ENCODE results near the gene SLC44A5.
"Not testable (repeated sequence)": the region's sequence is repeated elsewhere in the genome, so short reads cannot be mapped to it uniquely, and the experiment has no call there.

The SLC44A5 gene

GRCh38 chr1:75361260-75361659 lies 249.7 kb downstream of the SLC44A5 start:
- no peak overlapping the region for H4K91ac ChIP-seq (ENCODE audit: low read depth, low read length, poor library complexity)
- H3K36me3 ChIP-seq (replicated peaks in 1 of 2; ENCODE audit: control insufficient read depth in 2 of 2, insufficient read depth in 2 of 2, low read length in 2 of 2): no peaks in the 10 kb centered on the region
- H3K4ac ChIP-seq (ENCODE audit: low read length): no peak overlapping the region
- no peaks in the 10 kb centered on the region for H3K27me3 ChIP-seq (ENCODE audit: control insufficient read depth in 3 of 3, insufficient read depth in 3 of 3, low read depth in 1 of 3, low read length in 3 of 3)
- no peak overlapping the region for H2BK12ac ChIP-seq (ENCODE audit: low read length)
- H3K4me2 ChIP-seq (ENCODE audit: insufficient read depth, low read length, poor library complexity, severe bottlenecking): no peak overlapping the region
- no peak overlapping the region for H2AFZ ChIP-seq (ENCODE audit: low read length)
- H3K9ac ChIP-seq (ENCODE audit: low read depth, low read length, poor library complexity): no peak overlapping the region
- H3K4me1 ChIP-seq (ENCODE audit: control insufficient read depth in 2 of 2, insufficient read depth in 1 of 2, low read depth in 1 of 2, low read length in 2 of 2): no peaks in the 10 kb centered on the region
- no peak overlapping the region for H3K14ac ChIP-seq (ENCODE audit: low read length)
- H2AK5ac ChIP-seq (ENCODE audit: low read depth, low read length): no peak overlapping the region
- H3K23ac ChIP-seq (ENCODE audit: low read depth, low read length, poor library complexity): no peak overlapping the region
- no CpG with 5 or more reads among the region's 2 CpGs for WGBS, 2 donors (ENCODE audit: extremely low coverage in 2 of 2, insufficient read length in 2 of 2, insufficient replicate concordance in 1 of 2)
- H2BK15ac ChIP-seq (ENCODE audit: low read length): no peak overlapping the region
- peaks cover 0 to 8% of the 10 kb centered on the region in 2 donors for H3K9me3 ChIP-seq (replicated peaks in 1 of 2; ENCODE audit: control insufficient read depth in 2 of 2, insufficient read depth in 1 of 2, low read depth in 1 of 2, low read length in 2 of 2)
- no peaks in the 10 kb centered on the region for H3K79me1 ChIP-seq (ENCODE audit: low read depth, low read length)
- H2BK5ac ChIP-seq (ENCODE audit: low read length): no peak overlapping the region
- no peak overlapping the region for H3K18ac ChIP-seq (ENCODE audit: low read length)
- H2BK120ac ChIP-seq (ENCODE audit: low read depth, low read length): no peak overlapping the region
- no peak for DNase-seq (ENCODE audit: low spot score)
- no peak overlapping the region for H3K27ac ChIP-seq (replicated peaks; ENCODE audit: low read length)
- no peak overlapping the region for H4K8ac ChIP-seq (ENCODE audit: low read depth, low read length)
- H3K4me3 ChIP-seq (ENCODE audit: low read length in 2 of 2): no peak overlapping the region

- H3K18ac ChIP-seq (ENCODE audit: low read length); DNase-seq (ENCODE audit: low spot score); H3K9ac ChIP-seq (ENCODE audit: low read depth, low read length, poor library complexity); H3K27me3 ChIP-seq (ENCODE audit: control insufficient read depth in 3 of 3, insufficient read depth in 3 of 3, low read depth in 1 of 3, low read length in 3 of 3); H3K4me2 ChIP-seq (ENCODE audit: insufficient read depth, low read length, poor library complexity, severe bottlenecking); H3K4me1 ChIP-seq (ENCODE audit: control insufficient read depth in 2 of 2, insufficient read depth in 1 of 2, low read depth in 1 of 2, low read length in 2 of 2); H3K9me3 ChIP-seq (replicated peaks in 1 of 2; ENCODE audit: control insufficient read depth in 2 of 2, insufficient read depth in 1 of 2, low read depth in 1 of 2, low read length in 2 of 2); H3K14ac ChIP-seq (ENCODE audit: low read length); H2BK120ac ChIP-seq (ENCODE audit: low read depth, low read length); H3K4me3 ChIP-seq (ENCODE audit: low read length in 2 of 2); H2AFZ ChIP-seq (ENCODE audit: low read length); H2BK5ac ChIP-seq (ENCODE audit: low read length); H3K36me3 ChIP-seq (replicated peaks in 1 of 2; ENCODE audit: control insufficient read depth in 2 of 2, insufficient read depth in 2 of 2, low read length in 2 of 2); H3K27ac ChIP-seq (replicated peaks; ENCODE audit: low read length); H3K79me1 ChIP-seq (ENCODE audit: low read depth, low read length); H3K4ac ChIP-seq (ENCODE audit: low read length); H4K8ac ChIP-seq (ENCODE audit: low read depth, low read length); H2AK5ac ChIP-seq (ENCODE audit: low read depth, low read length); H3K23ac ChIP-seq (ENCODE audit: low read depth, low read length, poor library complexity); H2BK12ac ChIP-seq (ENCODE audit: low read length); H2BK15ac ChIP-seq (ENCODE audit: low read length); H4K91ac ChIP-seq (ENCODE audit: low read depth, low read length, poor library complexity): not testable (repeated sequence)
- no CpG with 5 or more reads among the region's 6 CpGs for WGBS, 2 donors (ENCODE audit: extremely low coverage in 2 of 2, insufficient read length in 2 of 2, insufficient replicate concordance in 1 of 2)
Measured at GRCh38 chr1:75354267-75354666, 256.6 kb downstream of the SLC44A5 start.

GRCh38 chr1:75353051-75353450 lies 257.9 kb downstream of the SLC44A5 start:
- Histone ChIP-seq H3K9me3 (replicated peaks in 1 of 2; ENCODE audit: control insufficient read depth in 2 of 2, insufficient read depth in 1 of 2, low read depth in 1 of 2, low read length in 2 of 2) (peaks cover 0 to 4% of the 10 kb centered on the region in 2 donors), H4K91ac (ENCODE audit: low read depth, low read length, poor library complexity) (no peak overlapping the region), H3K4ac (ENCODE audit: low read length) (no peak overlapping the region), H2BK15ac (ENCODE audit: low read length) (no peak overlapping the region), H3K4me2 (ENCODE audit: insufficient read depth, low read length, poor library complexity, severe bottlenecking) (no peak overlapping the region), H3K14ac (ENCODE audit: low read length) (no peak overlapping the region), H2BK120ac (ENCODE audit: low read depth, low read length) (no peak overlapping the region), H3K4me3 (ENCODE audit: low read length in 2 of 2) (no peak overlapping the region), H2AFZ (ENCODE audit: low read length) (no peak overlapping the region), H4K8ac (ENCODE audit: low read depth, low read length) (no peak overlapping the region), H3K4me1 (ENCODE audit: control insufficient read depth in 2 of 2, insufficient read depth in 1 of 2, low read depth in 1 of 2, low read length in 2 of 2) (no peaks in the 10 kb centered on the region), H2BK12ac (ENCODE audit: low read length) (no peak overlapping the region), H3K36me3 (replicated peaks in 1 of 2; ENCODE audit: control insufficient read depth in 2 of 2, insufficient read depth in 2 of 2, low read length in 2 of 2) (no peaks in the 10 kb centered on the region), H3K27ac (replicated peaks; ENCODE audit: low read length) (no peak overlapping the region), H3K23ac (ENCODE audit: low read depth, low read length, poor library complexity) (no peak overlapping the region), H2AK5ac (ENCODE audit: low read depth, low read length) (no peak overlapping the region), H3K79me1 (ENCODE audit: low read depth, low read length) (no peaks in the 10 kb centered on the region), H3K18ac (ENCODE audit: low read length) (no peak overlapping the region), H3K27me3 (ENCODE audit: control insufficient read depth in 3 of 3, insufficient read depth in 3 of 3, low read depth in 1 of 3, low read length in 3 of 3) (no peaks in the 10 kb centered on the region), H2BK5ac (ENCODE audit: low read length) (no peak overlapping the region), H3K9ac (ENCODE audit: low read depth, low read length, poor library complexity) (no peak overlapping the region)
- no CpG with 5 or more reads among the region's 2 CpGs for WGBS, 2 donors (ENCODE audit: extremely low coverage in 2 of 2, insufficient read length in 2 of 2, insufficient replicate concordance in 1 of 2)
- DNase-seq (ENCODE audit: low spot score): no peak

GRCh38 chr1:75345538-75346292 lies 265.2 kb downstream of the SLC44A5 start:
- H2BK12ac ChIP-seq (ENCODE audit: low read length): no peak overlapping the region

More at GRCh38 chr1:75345538-75346292, 265.2 kb downstream of the SLC44A5 start:
- H2BK15ac ChIP-seq (ENCODE audit: low read length): no peak overlapping the region
- H3K27me3 ChIP-seq (ENCODE audit: control insufficient read depth in 3 of 3, insufficient read depth in 3 of 3, low read depth in 1 of 3, low read length in 3 of 3): no peaks in the 10 kb centered on the region
- H3K79me1 ChIP-seq (ENCODE audit: low read depth, low read length): no peaks in the 10 kb centered on the region
- peak overlapping the region; percentile 35 for H2AFZ ChIP-seq (ENCODE audit: low read length)
- H2AK5ac ChIP-seq (ENCODE audit: low read depth, low read length): no peak overlapping the region
- no peak overlapping the region for H2BK120ac ChIP-seq (ENCODE audit: low read depth, low read length)
- H3K27ac ChIP-seq (replicated peaks; ENCODE audit: low read length): no peak overlapping the region
- no peak overlapping the region for H4K91ac ChIP-seq (ENCODE audit: low read depth, low read length, poor library complexity)
- H4K8ac ChIP-seq (ENCODE audit: low read depth, low read length): no peak overlapping the region
- H3K9ac ChIP-seq (ENCODE audit: low read depth, low read length, poor library complexity): no peak overlapping the region
- WGBS, 2 donors (ENCODE audit: extremely low coverage in 2 of 2, insufficient read length in 2 of 2, insufficient replicate concordance in 1 of 2): no CpG with 5 or more reads among the region's 2 CpGs
- H3K4ac ChIP-seq (ENCODE audit: low read length): no peak overlapping the region
- no peaks in the 10 kb centered on the region for H3K36me3 ChIP-seq (replicated peaks in 1 of 2; ENCODE audit: control insufficient read depth in 2 of 2, insufficient read depth in 2 of 2, low read length in 2 of 2)
- H3K4me3 ChIP-seq (ENCODE audit: low read length in 2 of 2): no peak overlapping the region
- no peak overlapping the region for H3K14ac ChIP-seq (ENCODE audit: low read length)
- peaks cover 3 to 18% of the 10 kb centered on the region in 2 donors for H3K4me1 ChIP-seq (ENCODE audit: control insufficient read depth in 2 of 2, insufficient read depth in 1 of 2, low read depth in 1 of 2, low read length in 2 of 2)
- no peak for DNase-seq (ENCODE audit: low spot score)
- H3K23ac ChIP-seq (ENCODE audit: low read depth, low read length, poor library complexity): no peak overlapping the region
- H3K18ac ChIP-seq (ENCODE audit: low read length): no peak overlapping the region
- H2BK5ac ChIP-seq (ENCODE audit: low read length): no peak overlapping the region
- peaks cover 0 to 4% of the 10 kb centered on the region in 2 donors for H3K9me3 ChIP-seq (replicated peaks in 1 of 2; ENCODE audit: control insufficient read depth in 2 of 2, insufficient read depth in 1 of 2, low read depth in 1 of 2, low read length in 2 of 2)
- H3K4me2 ChIP-seq (ENCODE audit: insufficient read depth, low read length, poor library complexity, severe bottlenecking): no peak overlapping the region
